HG03135 (cell line): ENCODE measurements around the gene RBP7.
"Not testable (repeated sequence)": the region's sequence is repeated elsewhere in the genome, so short reads cannot be mapped to it uniquely, and the experiment has no call there.

ENCODE experiments used
- ATAC-seq: cut with Tn5 transposase; IDR thresholded peaks from one replicate; pipeline ENCODE4 v1.9.1; 2021; ENCODE audit warnings: mild to moderate bottlenecking, moderate library complexity; ENCODE audit not compliant: unreplicated experiment

Gene RBP7

GRCh38 chr1:9996624-9997582 lies at the start of gene RBP7:
TSS of gene RBP7 (plus strand) at chr1:9997228. CDS start at chr1:9997259, 31 bp downstream.
- ATAC-seq, result no peak

- no peak for ATAC-seq
Observed at GRCh38 chr1:9957726-9958125, 39.3 kb upstream of the RBP7 start.

GRCh38 chr1:9960011-9960410 lies 37.0 kb upstream of the RBP7 start:
- no peak for ATAC-seq

- no peak for ATAC-seq
Observed at GRCh38 chr1:9960706-9961562, 36.1 kb upstream of the RBP7 start.

GRCh38 chr1:9984253-9984652 lies 12.8 kb upstream of the RBP7 start:
- no peak for ATAC-seq

GRCh38 chr1:9985001-9985400 lies 12.0 kb upstream of the RBP7 start:
- no peak for ATAC-seq

GRCh38 chr1:9989773-9990172 lies 7.3 kb upstream of the RBP7 start:
- no peak for ATAC-seq

- no peak for ATAC-seq
Observed at GRCh38 chr1:9990944-9991343, 6.1 kb upstream of the RBP7 start.

GRCh38 chr1:9992910-9993309 lies 4.1 kb upstream of the RBP7 start:
- ATAC-seq, result no peak

- ATAC-seq, result no peak
Observed at GRCh38 chr1:9993561-9994075, 3.4 kb upstream of the RBP7 start.

- no peak for ATAC-seq
Observed at GRCh38 chr1:10001016-10001665, 4.1 kb downstream of the RBP7 start.

GRCh38 chr1:10005248-10005647 lies 8.2 kb downstream of the RBP7 start:
- ATAC-seq, result not testable (repeated sequence)

- ATAC-seq, result no peak
Observed at GRCh38 chr1:10007169-10007568, 10.1 kb downstream of the RBP7 start.

- ATAC-seq, result no peak
Observed at GRCh38 chr1:10014016-10014415, 17.0 kb downstream of the RBP7 start.

- ATAC-seq, result no peak
Observed at GRCh38 chr1:10019561-10019960, 22.5 kb downstream of the RBP7 start.

GRCh38 chr1:10020086-10020485 lies 23.1 kb downstream of the RBP7 start:
- ATAC-seq, result no peak

- not testable (repeated sequence) for ATAC-seq
Observed at GRCh38 chr1:10020678-10021077, 23.6 kb downstream of the RBP7 start.

- not testable (repeated sequence) for ATAC-seq
Observed at GRCh38 chr1:10021992-10022391, 25.0 kb downstream of the RBP7 start.

- ATAC-seq, result no peak
Observed at GRCh38 chr1:10022656-10023055, 25.6 kb downstream of the RBP7 start.

- ATAC-seq, result no peak
Observed at GRCh38 chr1:10025354-10025753, 28.3 kb downstream of the RBP7 start.

- ATAC-seq, result no peak
Observed at GRCh38 chr1:10027027-10027426, 30.0 kb downstream of the RBP7 start.
